BLaER1 (cell line): Measurements from ENCODE around the gene INKA1.
"Not testable (repeated sequence)": the region's sequence is repeated elsewhere in the genome, so short reads cannot be mapped to it uniquely, and the experiment has no call there.

Source experiments
- H3K27ac ChIP-seq: shearing (Covaris generic); formaldehyde crosslinking; 2 replicates; pipeline ENCODE4 v1.8.1; 2022
- H3K27me3 ChIP-seq: shearing (Covaris generic); formaldehyde crosslinking; 2 replicates; pipeline ENCODE4 v1.8.1; 2022
- H3K36me3 ChIP-seq: shearing (Covaris generic); formaldehyde crosslinking; 2 replicates; pipeline ENCODE4 v1.8.1; 2022
- H3K4me1 ChIP-seq: shearing (Covaris generic); formaldehyde crosslinking; 2 replicates; pipeline ENCODE4 v1.8.1; 2022
- H3K4me2 ChIP-seq: shearing (Covaris generic); formaldehyde crosslinking; 2 replicates; pipeline ENCODE4 v1.8.1; 2022
- H3K4me3 ChIP-seq: shearing (Covaris generic); formaldehyde crosslinking; 2 replicates; pipeline ENCODE4 v1.8.1; 2022
- H3K9ac ChIP-seq: shearing (Covaris generic); formaldehyde crosslinking; 2 replicates; pipeline ENCODE4 v1.8.1; 2022
- H3K9me3 ChIP-seq: shearing (Covaris generic); formaldehyde crosslinking; 2 replicates; pipeline ENCODE4 v1.8.1; 2022
- H4K20me1 ChIP-seq: shearing (Covaris generic); formaldehyde crosslinking; 2 replicates; pipeline ENCODE4 v1.8.1; 2022
- Cebpa-rat ChIP-seq: shearing (Covaris generic); IDR thresholded peaks from 2 replicates; pipeline ENCODE4 v1.8.1; 2022

INKA1 gene

GRCh38 chr3:49806850-49807249 lies 3.8 kb downstream of the INKA1 start:
- H3K4me2 ChIP-seq, result peak overlapping the region; percentile 97
- peaks cover 37% of the 10 kb centered on the region for H3K36me3 ChIP-seq
- H3K9ac ChIP-seq, result peak overlapping the region; percentile 99
- H3K9me3 ChIP-seq, result no peaks in the 10 kb centered on the region
- TF ChIP-seq Cebpa-rat, result no peak
- H4K20me1 ChIP-seq, result no peaks in the 10 kb centered on the region
- H3K27me3 ChIP-seq, result peaks cover 5% of the 10 kb centered on the region
- H3K4me3 ChIP-seq, result peak overlapping the region; percentile 64
- peak overlapping the region; percentile 100 for H3K27ac ChIP-seq
- peaks cover 80% of the 10 kb centered on the region for H3K4me1 ChIP-seq

GRCh38 chr3:49807431-49808114 lies 4.5 kb downstream of the INKA1 start:
- Histone ChIP-seq H3K9ac (peak overlapping the region; percentile 99), H3K9me3 (no peaks in the 10 kb centered on the region), H3K27ac (peak overlapping the region; percentile 100), H3K4me2 (peak overlapping the region; percentile 97), H3K36me3 (peaks cover 44% of the 10 kb centered on the region), H3K4me1 (peaks cover 81% of the 10 kb centered on the region), H4K20me1 (no peaks in the 10 kb centered on the region), H3K27me3 (no peaks in the 10 kb centered on the region), H3K4me3 (peak overlapping the region; percentile 64; the same call in 1 of the 2 replicates)
- TF ChIP-seq Cebpa-rat, result no peak

GRCh38 chr3:49812916-49813496 lies 9.9 kb downstream of the INKA1 start:
- peak overlapping the region; percentile 62 for H3K4me3 ChIP-seq
- TF ChIP-seq Cebpa-rat, result no peak
- peak overlapping the region; percentile 74 for H3K9ac ChIP-seq
- peaks cover 85% of the 10 kb centered on the region for H3K4me1 ChIP-seq
- H4K20me1 ChIP-seq, result no peaks in the 10 kb centered on the region
- peaks cover 46% of the 10 kb centered on the region for H3K36me3 ChIP-seq
- H3K4me2 ChIP-seq, result peak overlapping the region; percentile 97
- peak overlapping the region; percentile 100 for H3K27ac ChIP-seq
- no peaks in the 10 kb centered on the region for H3K27me3 ChIP-seq
- H3K9me3 ChIP-seq, result no peaks in the 10 kb centered on the region

GRCh38 chr3:49813497-49814174 lies 10.6 kb downstream of the INKA1 start, which contains the start of gene UBA7:
Gene UBA7, minus strand, starts transcription at chr3:49813953. Its CDS starts 166 bp downstream, at chr3:49813787.
- Histone ChIP-seq H4K20me1 (no peaks in the 10 kb centered on the region), H3K4me3 (peak within 1 kb of the TSS; percentile 62), H3K36me3 (peaks cover 42% of the 10 kb centered on the region), H3K27ac (peak within 1 kb of the TSS; percentile 100), H3K9ac (peak within 1 kb of the TSS; percentile 74), H3K27me3 (no peaks in the 10 kb centered on the region), H3K9me3 (no peaks in the 10 kb centered on the region), H3K4me1 (peaks cover 84% of the 10 kb centered on the region), H3K4me2 (peak within 1 kb of the TSS; percentile 97)
- TF ChIP-seq Cebpa-rat, result no peak

- H3K27ac ChIP-seq, H3K4me1 ChIP-seq, H3K4me3 ChIP-seq, H3K9me3 ChIP-seq, H3K4me2 ChIP-seq, H3K9ac ChIP-seq, H3K27me3 ChIP-seq, H4K20me1 ChIP-seq: not testable (repeated sequence)
- H3K36me3 ChIP-seq, result peaks cover 11% of the 10 kb centered on the region
These were observed 20.1 kb downstream of the INKA1 start for GRCh38 chr3:49823131-49823530.

GRCh38 chr3:49826016-49826415 lies 23.0 kb downstream of the INKA1 start:
- Histone ChIP-seq H3K4me2 (no peak overlapping the region), H3K4me3 (no peak overlapping the region), H3K36me3 (peaks cover 40% of the 10 kb centered on the region), H3K9ac (no peak overlapping the region), H4K20me1 (no peaks in the 10 kb centered on the region), H3K27ac (no peak overlapping the region), H3K9me3 (no peaks in the 10 kb centered on the region), H3K27me3 (no peaks in the 10 kb centered on the region), H3K4me1 (peaks cover 5% of the 10 kb centered on the region; the same call in 1 of the 2 replicates)
- TF ChIP-seq Cebpa-rat, result no peak

GRCh38 chr3:49831341-49831740 lies 28.3 kb downstream of the INKA1 start:
- no peak for TF ChIP-seq Cebpa-rat
- H4K20me1 ChIP-seq, result no peaks in the 10 kb centered on the region
- no peak overlapping the region for H3K27ac ChIP-seq
- peaks cover 10% of the 10 kb centered on the region; the same call in 1 of the 2 replicates for H3K4me1 ChIP-seq
- H3K9ac ChIP-seq, result no peak overlapping the region
- H3K27me3 ChIP-seq, result no peaks in the 10 kb centered on the region
- H3K4me2 ChIP-seq, result peak overlapping the region; percentile 1; the same call in 1 of the 2 replicates
- no peak overlapping the region for H3K4me3 ChIP-seq
- H3K9me3 ChIP-seq, result no peaks in the 10 kb centered on the region
- peaks cover 84% of the 10 kb centered on the region for H3K36me3 ChIP-seq

- no peaks in the 10 kb centered on the region for H3K9me3 ChIP-seq
- peak overlapping the region; percentile 69 for H3K4me2 ChIP-seq
- peak overlapping the region; percentile 71; the same call in 1 of the 2 replicates for H3K9ac ChIP-seq
- H3K4me3 ChIP-seq, result no peak overlapping the region
- H3K4me1 ChIP-seq, result peaks cover 37% of the 10 kb centered on the region
- no peak for TF ChIP-seq Cebpa-rat
- H3K36me3 ChIP-seq, result peaks cover 72% of the 10 kb centered on the region
- no peaks in the 10 kb centered on the region; the same call in 1 of the 2 replicates for H3K27me3 ChIP-seq
- H4K20me1 ChIP-seq, result no peaks in the 10 kb centered on the region
- peak overlapping the region; percentile 79 for H3K27ac ChIP-seq
These were observed 36.2 kb downstream of the INKA1 start for GRCh38 chr3:49839193-49839809.

- H4K20me1 ChIP-seq, result no peaks in the 10 kb centered on the region
- TF ChIP-seq Cebpa-rat, result no peak
- no peaks in the 10 kb centered on the region for H3K9me3 ChIP-seq
- H3K4me1 ChIP-seq, result peaks cover 37% of the 10 kb centered on the region
- peak overlapping the region; percentile 79 for H3K27ac ChIP-seq
- no peaks in the 10 kb centered on the region; the same call in 1 of the 2 replicates for H3K27me3 ChIP-seq
- H3K4me2 ChIP-seq, result peak overlapping the region; percentile 69
- H3K9ac ChIP-seq, result peak overlapping the region; percentile 71
- H3K4me3 ChIP-seq, result 0 out of 2 replicates have a peak overlapping the region, but pooled peaks have one; percentile 2
- H3K36me3 ChIP-seq, result peaks cover 72% of the 10 kb centered on the region
These were observed 37.3 kb downstream of the INKA1 start for GRCh38 chr3:49840388-49840787.
